Astrocyte (in vitro differentiated cells and primary cell): ENCODE measurements around the gene CRTC1.

ENCODE experiments used
- EZH2 ChIP-seq: IDR thresholded peaks from 2 replicates; pipeline ENCODE4 v1.6.1; 2012; ENCODE audit warnings: mild to moderate bottlenecking, low read length, inconsistent platforms; ENCODE audit not compliant: insufficient read depth
- TF ChIP-seq, protein P1 (sequence below): IDR thresholded peaks from 2 replicates; pipeline ENCODE4 v1.5.1; 2011; ENCODE audit warnings: low read depth, mild to moderate bottlenecking, inconsistent platforms, low read length, moderate library complexity; ENCODE audit not compliant: insufficient read depth

DNA sequence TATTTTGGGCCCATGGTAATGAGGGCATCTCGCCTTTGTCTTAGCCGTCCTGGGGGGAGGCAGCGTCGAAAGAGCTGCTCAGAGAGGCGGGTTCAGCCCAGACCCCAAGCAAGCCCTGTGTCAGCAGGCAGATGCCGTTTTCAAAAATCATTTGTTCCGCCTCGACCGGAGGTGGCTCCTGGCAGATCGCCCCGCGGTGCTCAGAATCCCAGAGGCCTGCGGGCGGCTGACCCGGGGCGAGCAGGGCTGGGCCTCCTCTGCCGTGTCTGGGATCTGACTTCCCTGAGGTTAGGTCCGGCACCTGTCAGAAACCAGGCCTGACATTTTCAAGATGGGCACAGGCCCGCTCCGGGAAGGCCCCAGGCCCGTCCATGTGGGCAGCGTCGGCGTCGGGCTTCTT, 36.1 kb downstream of the CRTC1 start:
- TF ChIP-seq, protein P1, sequence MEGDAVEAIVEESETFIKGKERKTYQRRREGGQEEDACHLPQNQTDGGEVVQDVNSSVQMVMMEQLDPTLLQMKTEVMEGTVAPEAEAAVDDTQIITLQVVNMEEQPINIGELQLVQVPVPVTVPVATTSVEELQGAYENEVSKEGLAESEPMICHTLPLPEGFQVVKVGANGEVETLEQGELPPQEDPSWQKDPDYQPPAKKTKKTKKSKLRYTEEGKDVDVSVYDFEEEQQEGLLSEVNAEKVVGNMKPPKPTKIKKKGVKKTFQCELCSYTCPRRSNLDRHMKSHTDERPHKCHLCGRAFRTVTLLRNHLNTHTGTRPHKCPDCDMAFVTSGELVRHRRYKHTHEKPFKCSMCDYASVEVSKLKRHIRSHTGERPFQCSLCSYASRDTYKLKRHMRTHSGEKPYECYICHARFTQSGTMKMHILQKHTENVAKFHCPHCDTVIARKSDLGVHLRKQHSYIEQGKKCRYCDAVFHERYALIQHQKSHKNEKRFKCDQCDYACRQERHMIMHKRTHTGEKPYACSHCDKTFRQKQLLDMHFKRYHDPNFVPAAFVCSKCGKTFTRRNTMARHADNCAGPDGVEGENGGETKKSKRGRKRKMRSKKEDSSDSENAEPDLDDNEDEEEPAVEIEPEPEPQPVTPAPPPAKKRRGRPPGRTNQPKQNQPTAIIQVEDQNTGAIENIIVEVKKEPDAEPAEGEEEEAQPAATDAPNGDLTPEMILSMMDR = no peak
- no peak for TF ChIP-seq EZH2
